ENCODE results near the gene SPATS2L.

The SPATS2L gene

GRCh38 chr2:200418399-200418798 lies 111.9 kb downstream of the SPATS2L start:
- DNase-seq: no peak

- DNase-seq: no peak
Observed at GRCh38 chr2:200419325-200419724, 112.8 kb downstream of the SPATS2L start.

- no peak for DNase-seq
Observed at GRCh38 chr2:200421270-200421669, 114.8 kb downstream of the SPATS2L start.

GRCh38 chr2:200422071-200422470 lies 115.6 kb downstream of the SPATS2L start:
- no peak for DNase-seq

- no peak for DNase-seq
Observed at GRCh38 chr2:200422532-200423261, 116.2 kb downstream of the SPATS2L start.

GRCh38 chr2:200423541-200423940 lies 117.0 kb downstream of the SPATS2L start:
- no peak for DNase-seq

GRCh38 chr2:200425026-200425821 lies 118.7 kb downstream of the SPATS2L start:
- no peak for DNase-seq

GRCh38 chr2:200426754-200427153 lies 120.3 kb downstream of the SPATS2L start:
- DNase-seq: no peak

GRCh38 chr2:200428961-200429665 lies 122.6 kb downstream of the SPATS2L start:
- DNase-seq: no peak

- no peak for DNase-seq
Observed at GRCh38 chr2:200430017-200430416, 123.5 kb downstream of the SPATS2L start.

GRCh38 chr2:200431996-200432705 lies 125.7 kb downstream of the SPATS2L start:
- DNase-seq: no peak

GRCh38 chr2:200435379-200435778 lies 128.9 kb downstream of the SPATS2L start:
- DNase-seq: no peak

GRCh38 chr2:200438251-200438650 lies 131.8 kb downstream of the SPATS2L start:
- DNase-seq: no peak

GRCh38 chr2:200438846-200439245 lies 132.4 kb downstream of the SPATS2L start:
- DNase-seq: no peak

GRCh38 chr2:200439981-200440380 lies 133.5 kb downstream of the SPATS2L start:
- DNase-seq: no peak

- DNase-seq: no peak
Observed at GRCh38 chr2:200442471-200442870, 136.0 kb downstream of the SPATS2L start.

GRCh38 chr2:200443376-200443775 lies 136.9 kb downstream of the SPATS2L start:
- DNase-seq: no peak

GRCh38 chr2:200443916-200444315 lies 137.4 kb downstream of the SPATS2L start:
- DNase-seq: no peak

- no peak for DNase-seq
Observed at GRCh38 chr2:200444530-200444929, 138.0 kb downstream of the SPATS2L start.

GRCh38 chr2:200445284-200445683 lies 138.8 kb downstream of the SPATS2L start:
- no peak for DNase-seq

- no peak for DNase-seq
Observed at GRCh38 chr2:200446612-200447011, 140.1 kb downstream of the SPATS2L start.

- no peak for DNase-seq
Observed at GRCh38 chr2:200447139-200447855, 140.8 kb downstream of the SPATS2L start.

Data from COR-L47 (cell line).